Ishikawa (cell line): ENCODE measurements around the gene U2SURP.
A peak's percentile ranks its signal among the peaks of the same experiment; 100 is the strongest.

Experiments used
- CEBPB ChIP-seq: IDR thresholded peaks from 2 replicates; pipeline ENCODE4 v1.6.1; 2012
- CREB1 ChIP-seq: IDR thresholded peaks from 2 replicates; pipeline ENCODE4 v1.6.1; 2012; ENCODE audit warnings: low read depth
- EGR1 ChIP-seq: IDR thresholded peaks from 2 replicates; pipeline ENCODE4 v1.6.1; 2012
- EP300 ChIP-seq: IDR thresholded peaks from 2 replicates; pipeline ENCODE4 v1.6.1; 2012; ENCODE audit warnings: borderline replicate concordance
- FOXM1 ChIP-seq: IDR thresholded peaks from 2 replicates; pipeline ENCODE4 v1.6.1; 2012; ENCODE audit warnings: low read depth, borderline replicate concordance
- MAX ChIP-seq: IDR thresholded peaks from 2 replicates; pipeline ENCODE4 v1.6.1; 2012
- NFIC ChIP-seq: IDR thresholded peaks from 2 replicates; pipeline ENCODE4 v1.6.1; 2012
- RAD21 ChIP-seq: IDR thresholded peaks from 2 replicates; pipeline ENCODE4 v1.6.1; 2012; ENCODE audit warnings: low read depth
- REST ChIP-seq: IDR thresholded peaks from 2 replicates; pipeline ENCODE4 v1.6.1; 2012; ENCODE audit warnings: low read depth, mild to moderate bottlenecking
- TAF1 ChIP-seq: IDR thresholded peaks from 2 replicates; pipeline ENCODE4 v1.6.1; 2012; ENCODE audit warnings: low read depth, mild to moderate bottlenecking
- TCF12 ChIP-seq: IDR thresholded peaks from 2 replicates; pipeline ENCODE4 v1.6.1; 2012; ENCODE audit warnings: low read depth
- TEAD4 ChIP-seq: IDR thresholded peaks from 2 replicates; pipeline ENCODE4 v1.6.1; 2012
- USF1 ChIP-seq: IDR thresholded peaks from 2 replicates; pipeline ENCODE4 v1.6.1; 2012
- YY1 ChIP-seq: IDR thresholded peaks from 2 replicates; pipeline ENCODE4 v1.6.1; 2012; ENCODE audit warnings: low read depth
- ZBTB7A ChIP-seq: IDR thresholded peaks from 2 replicates; pipeline ENCODE4 v1.6.1; 2012; ENCODE audit warnings: low read depth

U2SURP gene

GRCh38 chr3:142976621-142977398, 24.6 kb upstream of the U2SURP start:
- TF ChIP-seq NFIC, result peak; percentile 85
- no peak for TF ChIP-seq TCF12
- TF ChIP-seq MAX, result peak; percentile 69

GRCh38 chr3:142977399-142977728, 24.0 kb upstream of the U2SURP start:
- TF ChIP-seq REST, result no peak
- no peak for TF ChIP-seq EGR1
- no peak for TF ChIP-seq ZBTB7A
- no peak for TF ChIP-seq YY1
- no peak for TF ChIP-seq TCF12
- no peak for TF ChIP-seq USF1
- no peak for TF ChIP-seq RAD21
- no peak for TF ChIP-seq NFIC
- no peak for TF ChIP-seq EP300
- TF ChIP-seq MAX, result no peak
- no peak for TF ChIP-seq TAF1
- no peak for TF ChIP-seq FOXM1
- no peak for TF ChIP-seq CEBPB
- no peak for TF ChIP-seq CREB1
- TF ChIP-seq TEAD4, result no peak

- TF ChIP-seq EP300 (no peak), ZBTB7A (no peak), TEAD4 (no peak), USF1 (no peak), RAD21 (no peak), TAF1 (no peak), YY1 (no peak), NFIC (no peak), REST (no peak), MAX (no peak), TCF12 (no peak), EGR1 (no peak), CREB1 (no peak), FOXM1 (no peak)
Observed at GRCh38 chr3:142981108-142981507, 20.3 kb upstream of the U2SURP start.

- TF ChIP-seq NFIC (no peak), USF1 (no peak), YY1 (no peak), TEAD4 (no peak), CREB1 (no peak), REST (no peak), MAX (no peak)
Observed at GRCh38 chr3:142982038-142982773, 19.2 kb upstream of the U2SURP start.
